WTC11 (cell line): Measurements from ENCODE around the gene HACD1. TPM values are rescaled to one million over a fixed set of nuclear protein-coding genes. Genes with fewer than 3 reads are reported as not detected.
A peak's percentile ranks its signal among the peaks of the same experiment; 100 is the strongest.

Experiments used
- ATAC-seq: fragments of 200-7000 bp; cut with Tn5 transposase; 2 replicates; pipeline ENCODE4 v1.10.0; 2021; ENCODE audit warnings: mild to moderate bottlenecking, moderate library complexity
- CTCF ChIA-PET: fragments of 300-600 bp; sonication (Branson Sonifier 250); formaldehyde crosslinking; loops from one replicate; lab custom pipeline; 2021; ENCODE audit warnings: antibody characterized with exemption; lab: Charles Lee
- POLR2A ChIA-PET: fragments of 350-600 bp; sonication (Branson Sonifier 250); formaldehyde crosslinking; loops from one replicate; lab custom pipeline; 2021; ENCODE audit warnings: antibody characterized with exemption; lab: Charles Lee
- DNase-seq: peaks from one replicate; pipeline ENCODE4 v3.0.0; 2021; ENCODE audit warnings: low spot score
- H3K27ac Mint-ChIP-seq: 2 replicates; pipeline ENCODE4 v1.8.0; 2021; ENCODE audit warnings: mixed read lengths
- H3K27me3 Mint-ChIP-seq: 2 replicates; pipeline ENCODE4 v1.8.0; 2021; ENCODE audit warnings: low read depth, mild to moderate bottlenecking, moderate library complexity, mixed read lengths
- H3K36me3 Mint-ChIP-seq: 2 replicates; pipeline ENCODE4 v1.8.0; 2021; ENCODE audit warnings: mixed read lengths
- H3K4me1 Mint-ChIP-seq: 2 replicates; pipeline ENCODE4 v1.8.0; 2022; ENCODE audit warnings: mixed read lengths
- H3K4me3 Mint-ChIP-seq: 2 replicates; pipeline ENCODE4 v1.8.0; 2021; ENCODE audit warnings: mild to moderate bottlenecking, moderate library complexity, mixed read lengths
- H3K9me3 Mint-ChIP-seq: 2 replicates; pipeline ENCODE4 v1.8.0; 2021; ENCODE audit warnings: mixed read lengths
- E2F1 ChIP-seq: sonication (generic); formaldehyde crosslinking; IDR thresholded peaks from 2 replicates; pipeline ENCODE4 v1.8.0; 2022; ENCODE audit warnings: mild to moderate bottlenecking, missing genetic modification reagents
- ELF4 ChIP-seq: sonication (generic); formaldehyde crosslinking; IDR thresholded peaks from 2 replicates; pipeline ENCODE4 v1.8.1; 2022; ENCODE audit warnings: low read depth, mild to moderate bottlenecking, moderate library complexity, missing genetic modification reagents
- EMX1 ChIP-seq: fragments of 250-450 bp; sonication (Bioruptor Pico); IDR thresholded peaks from 2 replicates; pipeline ENCODE4 v1.8.0; 2021; ENCODE audit warnings: mild to moderate bottlenecking
- FOXK1 ChIP-seq: sonication (generic); formaldehyde crosslinking; IDR thresholded peaks from 2 replicates; pipeline ENCODE4 v1.8.0; 2022; ENCODE audit warnings: mild to moderate bottlenecking, moderate library complexity, missing genetic modification reagents
- FOXP4 ChIP-seq: sonication (generic); formaldehyde crosslinking; IDR thresholded peaks from 2 replicates; pipeline ENCODE4 v1.8.0; 2022; ENCODE audit warnings: mild to moderate bottlenecking, missing genetic modification reagents
- GTF2I ChIP-seq: fragments of 250-450 bp; sonication (Bioruptor Pico); conservative IDR thresholded peaks from 2 replicates; pipeline ENCODE4 v1.4.0; 2021; ENCODE audit warnings: mild to moderate bottlenecking
- KAT7 ChIP-seq: sonication (generic); formaldehyde crosslinking; IDR thresholded peaks from 2 replicates; pipeline ENCODE4 v1.8.1; 2023; ENCODE audit warnings: missing genetic modification reagents, mild to moderate bottlenecking, borderline replicate concordance
- MAX ChIP-seq: sonication (generic); formaldehyde crosslinking; IDR thresholded peaks from 2 replicates; pipeline ENCODE4 v1.8.0; 2022; ENCODE audit warnings: mild to moderate bottlenecking, missing genetic modification reagents
- MXD4 ChIP-seq: fragments of 250-450 bp; sonication (Bioruptor Pico); IDR thresholded peaks from 2 replicates; pipeline ENCODE4 v1.8.0; 2021; ENCODE audit warnings: mild to moderate bottlenecking, moderate library complexity, borderline replicate concordance
- NFE2L1 ChIP-seq: sonication (generic); formaldehyde crosslinking; IDR thresholded peaks from 2 replicates; pipeline ENCODE4 v1.8.1; 2023; ENCODE audit warnings: missing genetic modification reagents
- NFYB ChIP-seq: sonication (generic); formaldehyde crosslinking; conservative IDR thresholded peaks from 2 replicates; pipeline ENCODE4 v1.8.0; 2022; ENCODE audit warnings: low read depth, missing genetic modification reagents
- OVOL2 ChIP-seq: fragments of 250-450 bp; sonication (Bioruptor Pico); IDR thresholded peaks from 2 replicates; pipeline ENCODE4 v1.9.0; 2021; ENCODE audit warnings: mild to moderate bottlenecking, borderline replicate concordance
- RORB ChIP-seq: fragments of 250-450 bp; sonication (Bioruptor Pico); IDR thresholded peaks from 2 replicates; pipeline ENCODE4 v1.9.0; 2021; ENCODE audit warnings: mild to moderate bottlenecking
- TEAD1 ChIP-seq: sonication (generic); formaldehyde crosslinking; IDR thresholded peaks from 2 replicates; pipeline ENCODE4 v1.8.0; 2022; ENCODE audit warnings: mild to moderate bottlenecking, missing genetic modification reagents
- ZBTB43 ChIP-seq: sonication (generic); formaldehyde crosslinking; IDR thresholded peaks from 2 replicates; pipeline ENCODE4 v1.8.1; 2023; ENCODE audit warnings: mild to moderate bottlenecking, missing genetic modification reagents
- ZNF121 ChIP-seq: sonication (generic); formaldehyde crosslinking; IDR thresholded peaks from 2 replicates; pipeline ENCODE4 v1.8.0; 2023; ENCODE audit warnings: missing genetic modification reagents
- ZNF232 ChIP-seq: sonication (generic); formaldehyde crosslinking; IDR thresholded peaks from 2 replicates; pipeline ENCODE4 v1.8.0; 2022; ENCODE audit warnings: mild to moderate bottlenecking, missing genetic modification reagents
- ZNF512 ChIP-seq: sonication (generic); formaldehyde crosslinking; IDR thresholded peaks from 2 replicates; pipeline ENCODE4 v1.8.1; 2022; ENCODE audit warnings: missing genetic modification reagents, borderline replicate concordance
- ZNF671 ChIP-seq: fragments of 250-450 bp; sonication (Bioruptor Pico); IDR thresholded peaks from 2 replicates; pipeline ENCODE4 v1.8.0; 2021; ENCODE audit warnings: mild to moderate bottlenecking
- total RNA-seq: library from RNA; stranded (reverse); gene quantifications from 3 replicates; pipeline ENCODE4 v1.2.3, GENCODE V29; 2021
- TF ChIP-seq, protein P1 (sequence below): sonication (generic); formaldehyde crosslinking; IDR thresholded peaks from 2 replicates; pipeline ENCODE4 v1.8.0; 2022; ENCODE audit warnings: mild to moderate bottlenecking, missing genetic modification reagents
- TF ChIP-seq, protein P2 (sequence below): sonication (generic); formaldehyde crosslinking; conservative IDR thresholded peaks from 2 replicates; pipeline ENCODE4 v1.8.1; 2022; ENCODE audit warnings: mild to moderate bottlenecking, missing genetic modification reagents
- TF ChIP-seq, protein P3 (sequence below): fragments of 250-450 bp; sonication (Bioruptor Pico); IDR thresholded peaks from 2 replicates; pipeline ENCODE4 v1.9.0; 2021; ENCODE audit warnings: moderate library complexity, mild to moderate bottlenecking, inconsistent platforms, borderline replicate concordance

HACD1 gene
- total RNA-seq, 1 experiment from 2014 or later = 18.6 TPM

- peaks cover 32% of the 10 kb centered on the region for H3K4me1 Mint-ChIP-seq
- ChIA-PET CTCF (no interaction called here), POLR2A (no interaction called here)
- TF ChIP-seq, protein P1, sequence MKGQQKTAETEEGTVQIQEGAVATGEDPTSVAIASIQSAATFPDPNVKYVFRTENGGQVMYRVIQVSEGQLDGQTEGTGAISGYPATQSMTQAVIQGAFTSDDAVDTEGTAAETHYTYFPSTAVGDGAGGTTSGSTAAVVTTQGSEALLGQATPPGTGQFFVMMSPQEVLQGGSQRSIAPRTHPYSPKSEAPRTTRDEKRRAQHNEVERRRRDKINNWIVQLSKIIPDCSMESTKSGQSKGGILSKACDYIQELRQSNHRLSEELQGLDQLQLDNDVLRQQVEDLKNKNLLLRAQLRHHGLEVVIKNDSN = no peak
- TF ChIP-seq FOXK1 (CRISPR knock-in tag) (no peak), ELF4 (no peak), E2F1 (CRISPR knock-in tag) (no peak), KAT7 (CRISPR knock-in tag) (no peak), FOXP4 (CRISPR knock-in tag) (no peak), OVOL2 (CRISPR knock-in tag) (no peak)
- TF ChIP-seq, protein P2, sequence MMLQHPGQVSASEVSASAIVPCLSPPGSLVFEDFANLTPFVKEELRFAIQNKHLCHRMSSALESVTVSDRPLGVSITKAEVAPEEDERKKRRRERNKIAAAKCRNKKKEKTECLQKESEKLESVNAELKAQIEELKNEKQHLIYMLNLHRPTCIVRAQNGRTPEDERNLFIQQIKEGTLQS (CRISPR knock-in tag) = no peak
- TF ChIP-seq, protein P3, sequence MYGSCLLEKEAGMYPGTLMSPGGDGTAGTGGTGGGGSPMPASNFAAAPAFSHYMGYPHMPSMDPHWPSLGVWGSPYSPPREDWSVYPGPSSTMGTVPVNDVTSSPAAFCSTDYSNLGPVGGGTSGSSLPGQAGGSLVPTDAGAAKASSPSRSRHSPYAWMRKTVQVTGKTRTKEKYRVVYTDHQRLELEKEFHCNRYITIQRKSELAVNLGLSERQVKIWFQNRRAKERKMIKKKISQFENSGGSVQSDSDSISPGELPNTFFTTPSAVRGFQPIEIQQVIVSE (CRISPR knock-in tag) = no peak
- peak overlapping the region; percentile 64 for H3K27ac Mint-ChIP-seq
- ATAC-seq = no peak
- no peak for DNase-seq
- H3K27me3 Mint-ChIP-seq = no peaks in the 10 kb centered on the region
- peak overlapping the region; percentile 94 for H3K4me3 Mint-ChIP-seq
- H3K9me3 Mint-ChIP-seq = peaks cover 9% of the 10 kb centered on the region
- peaks cover 16% of the 10 kb centered on the region for H3K36me3 Mint-ChIP-seq
Measured at GRCh38 chr10:17645621-17646345, 28.6 kb upstream of the HACD1 start.

DNA sequence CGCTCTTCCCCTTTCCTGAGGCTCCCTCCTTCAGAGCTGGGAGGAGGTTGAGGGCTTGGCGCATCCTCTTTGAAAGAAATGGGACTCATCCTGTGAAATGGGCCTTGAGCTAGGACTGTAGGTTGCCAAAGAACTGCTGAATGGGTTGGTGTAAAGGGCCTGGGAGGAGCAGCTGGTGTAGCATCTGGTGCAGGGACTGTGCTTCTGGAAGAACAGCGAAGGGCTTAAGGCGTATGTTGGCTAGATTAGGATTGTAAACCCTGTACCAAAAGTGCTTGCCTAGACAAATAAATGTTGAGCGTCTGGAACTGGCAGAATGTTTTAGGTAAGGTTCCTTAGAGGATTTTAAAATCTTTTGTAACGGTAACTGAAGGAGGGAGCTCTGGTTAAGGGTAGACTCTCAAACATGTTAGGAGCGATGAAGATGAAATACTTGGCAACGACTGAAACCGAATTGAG is 27.3 kb upstream of the HACD1 start:
- peak overlapping the region; percentile 94 for H3K4me3 Mint-ChIP-seq
- DNase-seq = no peak
- no peaks in the 10 kb centered on the region for H3K27me3 Mint-ChIP-seq
- POLR2A ChIA-PET = interaction anchor here (0.6 to 2.0 kb wide), 6 partner anchors 13 to 140 kb away, joined by 3 to 20 read pairs (median 4); partner anchors contain the start of gene HACD1
- H3K9me3 Mint-ChIP-seq = peaks cover 11% of the 10 kb centered on the region
- peak; percentile 43 for ATAC-seq
- H3K4me1 Mint-ChIP-seq = peaks cover 21% of the 10 kb centered on the region
- CTCF ChIA-PET = interaction anchor here (1.5 to 2.5 kb wide), 5 partner anchors 27 to 269 kb away, joined by 3 to 15 read pairs (median 8); partner anchors contain the start of gene HACD1
- no peak for TF ChIP-seq MXD4
- TF ChIP-seq ZNF121 (CRISPR knock-in tag) = no peak
- no peak for TF ChIP-seq NFYB
- TF ChIP-seq EMX1 = no peak
- TF ChIP-seq TEAD1 (CRISPR knock-in tag) = no peak
- TF ChIP-seq MAX (CRISPR knock-in tag) = no peak
- no peak for TF ChIP-seq GTF2I (CRISPR knock-in tag)
- TF ChIP-seq ZBTB43 = no peak
- no peak for TF ChIP-seq RORB (CRISPR knock-in tag)
- no peak for TF ChIP-seq ZNF232 (CRISPR knock-in tag)
- no peak for TF ChIP-seq ZNF512 (CRISPR knock-in tag)
- TF ChIP-seq NFE2L1 (CRISPR knock-in tag) = no peak
- no peak for TF ChIP-seq ZNF671 (CRISPR knock-in tag)
- TF ChIP-seq, protein P1 = no peak
- peak overlapping the region; percentile 100 for H3K27ac Mint-ChIP-seq
- H3K36me3 Mint-ChIP-seq = peaks cover 16% of the 10 kb centered on the region
